ENCODE measurements around the gene USP9X. TPM values are rescaled to one million over a fixed set of nuclear protein-coding genes. Genes with fewer than 3 reads are reported as not detected.

Gene USP9X
- total RNA-seq, 1 experiment from 2014 or later = 89.2 TPM

DNA sequence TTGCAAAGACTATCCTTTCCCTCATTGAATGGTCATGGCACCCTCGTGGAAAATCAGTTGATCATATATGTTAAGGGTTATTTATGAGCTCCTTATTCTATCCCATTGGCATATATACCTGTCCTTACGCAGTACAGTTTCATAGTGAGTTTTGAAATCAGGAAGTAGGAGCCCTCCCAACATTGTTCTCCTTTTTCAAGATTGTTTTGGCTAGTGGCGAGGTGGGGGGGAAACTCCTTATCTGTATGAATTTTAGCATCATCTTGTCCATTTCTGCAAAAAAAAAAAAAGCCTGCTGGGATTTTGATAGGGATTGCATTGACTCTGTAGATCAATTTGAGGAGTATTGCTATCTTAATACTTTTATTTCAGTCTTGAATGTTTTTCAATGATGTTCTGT lies 2.5 kb upstream of the USP9X start:
- BruUV-seq (replicated peaks) = no TSS peak
- DNase-seq = no peak
- Mint-ChIP-seq H3K36me3 (ENCODE audit: insufficient read depth, unreplicated experiment) (peaks cover 41% of the 10 kb centered on the region), H3K27ac (ENCODE audit: unreplicated experiment) (no peak overlapping the region), H3K27me3 (ENCODE audit: unreplicated experiment) (no peaks in the 10 kb centered on the region), H3K4me1 (ENCODE audit: low read depth, unreplicated experiment) (peaks cover 12% of the 10 kb centered on the region), H3K9me3 (ENCODE audit: low read depth, unreplicated experiment) (no peaks in the 10 kb centered on the region), H3K4me3 (ENCODE audit: low read depth, unreplicated experiment) (no peak overlapping the region)
- TF ChIP-seq CTCF (IDR thresholded peaks at IDR 0.05; ENCODE audit: unreplicated experiment) = no peak
- CTCF ChIA-PET = no interaction called here
- intact Hi-C loops (cut with micrococcal nuclease; ENCODE audit: unreplicated experiment) = loop anchor here (5.0 kb wide), 2 partner anchors 55 to 70 kb away; no protein-coding TSS in a partner anchor

DNA sequence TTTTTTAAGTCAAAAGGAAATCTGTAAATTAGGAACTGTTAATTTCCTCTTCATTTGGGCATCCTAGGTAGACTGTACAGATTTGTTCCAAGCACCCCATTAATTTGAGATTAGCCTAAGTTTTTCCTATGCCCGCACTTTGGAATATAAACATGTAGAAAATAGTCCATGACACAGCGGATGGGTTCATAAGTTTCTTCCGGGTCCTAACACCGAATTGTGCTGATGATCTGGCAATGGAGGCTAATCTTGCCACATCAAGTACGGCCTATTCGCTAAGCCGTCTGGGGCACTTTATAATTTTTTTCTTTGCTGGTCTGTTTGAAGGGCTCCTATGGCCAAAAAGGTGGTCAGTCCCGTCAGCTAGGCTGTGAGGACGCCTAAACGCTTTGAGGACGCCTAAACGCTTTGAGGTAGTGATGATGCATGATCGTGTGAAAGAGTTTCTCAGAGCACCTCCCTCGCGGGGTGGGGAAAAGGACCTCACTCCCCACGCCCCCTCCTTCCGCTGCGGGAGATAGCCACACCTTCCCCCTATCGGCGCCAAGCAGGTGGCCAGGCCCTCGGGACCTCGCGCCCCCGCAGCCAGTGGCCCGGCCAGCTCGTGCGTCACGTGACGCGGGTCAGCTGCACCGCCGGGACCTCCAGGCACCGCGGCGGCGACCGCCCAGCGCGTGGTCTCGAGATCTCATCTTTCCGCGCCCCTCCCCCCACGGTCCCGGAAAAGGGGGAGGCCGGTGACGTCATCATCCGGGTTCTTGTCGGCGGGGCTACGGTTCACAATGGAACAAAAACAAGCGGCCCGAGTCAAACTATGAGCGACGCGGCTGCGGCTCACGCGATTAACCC lies 977 bp upstream of the USP9X start:
- DNase-seq = peak; percentile 98
- Mint-ChIP-seq H3K9me3 (ENCODE audit: low read depth, unreplicated experiment) (no peaks in the 10 kb centered on the region), H3K4me3 (ENCODE audit: low read depth, unreplicated experiment) (peak overlapping the region; percentile 89), H3K27me3 (ENCODE audit: unreplicated experiment) (no peaks in the 10 kb centered on the region), H3K4me1 (ENCODE audit: low read depth, unreplicated experiment) (peaks cover 12% of the 10 kb centered on the region), H3K27ac (ENCODE audit: unreplicated experiment) (peak overlapping the region; percentile 98), H3K36me3 (ENCODE audit: insufficient read depth, unreplicated experiment) (peaks cover 54% of the 10 kb centered on the region)
- intact Hi-C loops (cut with micrococcal nuclease; ENCODE audit: unreplicated experiment) = loop anchor here (5.0 kb wide), 2 partner anchors 57 to 72 kb away; no protein-coding TSS in a partner anchor
- TF ChIP-seq CTCF (IDR thresholded peaks at IDR 0.05; ENCODE audit: unreplicated experiment) = no peak
- CTCF ChIA-PET = interaction anchor here (0.6 to 2.1 kb wide), 4 partner anchors 31 to 1518 kb away, joined by 3 to 9 read pairs (median 4); no protein-coding TSS in a partner anchor
- BruUV-seq (replicated peaks) = TSS peak; percentile 99

- Mint-ChIP-seq H3K27me3 (ENCODE audit: unreplicated experiment) (no peaks in the 10 kb centered on the region), H3K9me3 (ENCODE audit: low read depth, unreplicated experiment) (no peaks in the 10 kb centered on the region), H3K4me3 (ENCODE audit: low read depth, unreplicated experiment) (peak overlapping the region; percentile 89), H3K36me3 (ENCODE audit: insufficient read depth, unreplicated experiment) (peaks cover 62% of the 10 kb centered on the region), H3K27ac (ENCODE audit: unreplicated experiment) (peak overlapping the region; percentile 98), H3K4me1 (ENCODE audit: low read depth, unreplicated experiment) (peaks cover 10% of the 10 kb centered on the region)
- no TSS peak for BruUV-seq (replicated peaks)
- DNase-seq = no peak
- CTCF ChIA-PET = interaction anchor here (0.6 to 2.1 kb wide), 5 partner anchors 29 to 208 kb away, joined by 3 to 9 read pairs (median 5); no protein-coding TSS in a partner anchor
- intact Hi-C loops (cut with micrococcal nuclease; ENCODE audit: unreplicated experiment) = loop anchor here (5.0 kb wide), 2 partner anchors 48 to 153 kb away; no protein-coding TSS in a partner anchor
- no peak for TF ChIP-seq CTCF (IDR thresholded peaks at IDR 0.05; ENCODE audit: unreplicated experiment)
Observed at GRCh38 chrX:41085512-41085877, 250 bp downstream of the USP9X start.

- TF ChIP-seq CTCF (IDR thresholded peaks at IDR 0.05; ENCODE audit: unreplicated experiment) = no peak
- intact Hi-C loops (cut with micrococcal nuclease; ENCODE audit: unreplicated experiment) = loop anchor here (5.0 kb wide), 2 partner anchors 49 to 154 kb away; no protein-coding TSS in a partner anchor
- CTCF ChIA-PET = interaction anchor here (0.8 to 2.1 kb wide), 3 partner anchors 29 to 207 kb away, joined by 3 to 9 read pairs (median 6); no protein-coding TSS in a partner anchor
- Mint-ChIP-seq H3K36me3 (ENCODE audit: insufficient read depth, unreplicated experiment) (peaks cover 62% of the 10 kb centered on the region), H3K4me3 (ENCODE audit: low read depth, unreplicated experiment) (peak overlapping the region; percentile 89), H3K4me1 (ENCODE audit: low read depth, unreplicated experiment) (peaks cover 4% of the 10 kb centered on the region), H3K27me3 (ENCODE audit: unreplicated experiment) (no peaks in the 10 kb centered on the region), H3K27ac (ENCODE audit: unreplicated experiment) (peak overlapping the region; percentile 98), H3K9me3 (ENCODE audit: low read depth, unreplicated experiment) (no peaks in the 10 kb centered on the region)
- peak; percentile 54 for DNase-seq
- no TSS peak for BruUV-seq (replicated peaks)
Observed at GRCh38 chrX:41085878-41086626, 807 bp downstream of the USP9X start.

All from Calu3 (cell line).